Prostate gland (tissue), 2 donors: ENCODE data around the gene COL4A2. TPM values are rescaled to one million over a fixed set of nuclear protein-coding genes. Genes with fewer than 3 reads are reported as not detected.

ENCODE experiments used
- DNase-seq: peaks from one replicate; pipeline ENCODE4 v3.0.0-alpha.2; 2019; ENCODE audit warnings: low spot score
- H3K27ac ChIP-seq, 2 donors: fragments of 200-600 bp; sonication (generic); 2 replicates each; pipeline ENCODE4 v1.5.1; 2017 to 2019
- H3K27me3 ChIP-seq: fragments of 200-600 bp; sonication (generic); replicated peaks from 2 replicates; pipeline ENCODE4 v1.5.1; 2019; ENCODE audit not compliant: insufficient read depth
- H3K36me3 ChIP-seq, 2 donors: fragments of 200-600 bp; sonication (generic); 1 replicate in 1 of 2; 2 replicates in 1 of 2; pipeline versions ENCODE4 v1.5.1 to v1.8.1; 2017 to 2019
- H3K4me1 ChIP-seq: fragments of 200-600 bp; sonication (generic); replicated peaks from 2 replicates; pipeline ENCODE4 v1.5.1; 2019
- H3K4me3 ChIP-seq, 2 donors: fragments of 200-600 bp; sonication (generic); 2 replicates each; pipeline ENCODE4 v1.5.1; 2017 to 2019
- H3K9me3 ChIP-seq: fragments of 200-600 bp; sonication (generic); 2 replicates; pipeline ENCODE4 v1.5.1; 2017
- POLR2A ChIP-seq: fragments of 450-650 bp; IDR thresholded peaks from one replicate; pipeline ENCODE4 v1.6.1; 2016; ENCODE audit warnings: antibody characterized with exemption, mild to moderate bottlenecking
- POLR2AphosphoS5 ChIP-seq: sonication (generic); formaldehyde crosslinking; IDR thresholded peaks from one replicate; pipeline ENCODE4 v1.6.1; 2017; ENCODE audit warnings: antibody characterized with exemption
- WGBS: methylation state at CpG from one replicate; pipeline ENCODE4 v1.1.5; 2018; 5-methylcytosine and 5-hydroxymethylcytosine counted together
- intact Hi-C: fragments of 100-400 bp; cut with DNase I; formaldehyde crosslinking; loops from one replicate; pipeline ENCODE4 v1.14.2; 2022
- total RNA-seq, 2 donors: library from RNA; depleted of rRNA; stranded (reverse); fragments of >200 nt; gene quantifications; one replicate each; pipeline ENCODE4 v1.1.0, GENCODE V29; 2016
- TF ChIP-seq, protein P1 (sequence below), 4 experiments: fragments of 200-600 bp in 2 of 4; fragments of 450-650 bp in 2 of 4; sonication (generic) in 2 of 4; IDR thresholded peaks; 1 replicate in 3 of 4; 2 replicates in 1 of 4; pipeline ENCODE4 v1.5.1; 2016 to 2019; ENCODE audit warnings: antibody characterized with exemption in 4 of 4, mild to moderate bottlenecking in 2 of 4, moderate library complexity in 2 of 4

COL4A2 gene
- total RNA-seq, 2 donors from 2014 or later, result 82.8 to 193 TPM

DNA sequence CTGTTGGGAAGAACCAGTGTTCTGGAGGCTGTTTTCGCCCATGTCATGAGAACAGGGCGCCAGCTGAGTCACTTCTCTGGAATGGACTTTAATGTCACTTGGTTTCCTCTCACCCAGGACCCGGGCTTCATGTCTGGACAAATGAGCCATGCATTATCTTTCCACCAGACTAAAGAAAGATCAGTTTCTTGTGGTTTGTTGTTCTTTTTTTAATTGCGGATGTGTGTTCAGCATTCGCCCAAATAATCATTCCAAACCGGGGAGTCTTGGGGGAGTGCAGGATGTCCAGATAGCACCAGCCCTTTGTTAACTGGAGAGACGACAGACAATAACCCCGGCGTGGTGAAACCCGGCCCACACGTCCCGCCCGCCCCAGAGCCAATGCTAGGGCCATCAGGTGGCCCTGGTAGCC lies 102.5 kb downstream of the COL4A2 start:
- 53% methylated on average over 13 of the region's 13 CpGs for WGBS
- no peak for DNase-seq
- H3K9me3 ChIP-seq, result no peaks in the 10 kb centered on the region

DNA sequence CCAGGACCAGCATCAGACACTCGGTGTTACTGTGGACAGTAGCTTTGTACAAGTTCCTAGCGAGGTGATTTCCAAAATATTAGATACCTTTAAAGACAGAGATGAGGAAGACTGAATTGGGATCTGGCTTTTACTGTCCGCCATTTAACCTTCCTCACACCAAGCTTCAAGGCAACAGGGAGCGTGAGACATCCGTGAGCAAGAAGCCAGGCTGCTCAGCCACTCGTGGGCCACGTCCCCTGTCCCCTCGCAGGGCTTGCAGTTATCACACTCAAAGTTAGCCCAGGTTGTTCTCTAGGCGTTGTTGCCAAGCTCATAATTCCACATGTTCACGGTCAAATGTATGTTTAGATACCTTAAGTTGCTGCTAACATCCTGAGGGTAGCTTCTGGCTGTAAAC lies 102.9 kb downstream of the COL4A2 start:
- TF ChIP-seq POLR2AphosphoS5 (no peak), POLR2A (no peak)
- TF ChIP-seq, protein P1, sequence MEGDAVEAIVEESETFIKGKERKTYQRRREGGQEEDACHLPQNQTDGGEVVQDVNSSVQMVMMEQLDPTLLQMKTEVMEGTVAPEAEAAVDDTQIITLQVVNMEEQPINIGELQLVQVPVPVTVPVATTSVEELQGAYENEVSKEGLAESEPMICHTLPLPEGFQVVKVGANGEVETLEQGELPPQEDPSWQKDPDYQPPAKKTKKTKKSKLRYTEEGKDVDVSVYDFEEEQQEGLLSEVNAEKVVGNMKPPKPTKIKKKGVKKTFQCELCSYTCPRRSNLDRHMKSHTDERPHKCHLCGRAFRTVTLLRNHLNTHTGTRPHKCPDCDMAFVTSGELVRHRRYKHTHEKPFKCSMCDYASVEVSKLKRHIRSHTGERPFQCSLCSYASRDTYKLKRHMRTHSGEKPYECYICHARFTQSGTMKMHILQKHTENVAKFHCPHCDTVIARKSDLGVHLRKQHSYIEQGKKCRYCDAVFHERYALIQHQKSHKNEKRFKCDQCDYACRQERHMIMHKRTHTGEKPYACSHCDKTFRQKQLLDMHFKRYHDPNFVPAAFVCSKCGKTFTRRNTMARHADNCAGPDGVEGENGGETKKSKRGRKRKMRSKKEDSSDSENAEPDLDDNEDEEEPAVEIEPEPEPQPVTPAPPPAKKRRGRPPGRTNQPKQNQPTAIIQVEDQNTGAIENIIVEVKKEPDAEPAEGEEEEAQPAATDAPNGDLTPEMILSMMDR (IDR thresholded peaks at IDR 0.05), result no peak
- 81% methylated on average over 10 of the region's 10 CpGs for WGBS
- Histone ChIP-seq H3K4me1 (no peaks in the 10 kb centered on the region), H3K36me3 (no peaks in the 10 kb centered on the region), H3K4me3 (no peak overlapping the region), H3K27ac (peak overlapping the region; percentile 75 to 80), H3K27me3 (no peaks in the 10 kb centered on the region), H3K9me3 (no peaks in the 10 kb centered on the region)
- intact Hi-C loops, result loop anchor here (5.0 kb wide), 4 partner anchors 68 to 178 kb away; partner anchors contain the start of genes COL4A1 and COL4A2
- DNase-seq, result no peak

More for the DNA sequence above, 102.5 kb downstream of the COL4A2 start:
- H3K27me3 ChIP-seq, result no peaks in the 10 kb centered on the region
- no peaks in the 10 kb centered on the region for H3K36me3 ChIP-seq
- H3K4me1 ChIP-seq, result no peaks in the 10 kb centered on the region
- no peak overlapping the region for H3K4me3 ChIP-seq
- intact Hi-C loops, result no loop called here
- H3K27ac ChIP-seq, result peak overlapping the region; percentile 75 to 80
- TF ChIP-seq POLR2A (no peak), POLR2AphosphoS5 (peak; percentile 20)
- TF ChIP-seq, protein P1 (IDR thresholded peaks at IDR 0.05), result no peak

DNA sequence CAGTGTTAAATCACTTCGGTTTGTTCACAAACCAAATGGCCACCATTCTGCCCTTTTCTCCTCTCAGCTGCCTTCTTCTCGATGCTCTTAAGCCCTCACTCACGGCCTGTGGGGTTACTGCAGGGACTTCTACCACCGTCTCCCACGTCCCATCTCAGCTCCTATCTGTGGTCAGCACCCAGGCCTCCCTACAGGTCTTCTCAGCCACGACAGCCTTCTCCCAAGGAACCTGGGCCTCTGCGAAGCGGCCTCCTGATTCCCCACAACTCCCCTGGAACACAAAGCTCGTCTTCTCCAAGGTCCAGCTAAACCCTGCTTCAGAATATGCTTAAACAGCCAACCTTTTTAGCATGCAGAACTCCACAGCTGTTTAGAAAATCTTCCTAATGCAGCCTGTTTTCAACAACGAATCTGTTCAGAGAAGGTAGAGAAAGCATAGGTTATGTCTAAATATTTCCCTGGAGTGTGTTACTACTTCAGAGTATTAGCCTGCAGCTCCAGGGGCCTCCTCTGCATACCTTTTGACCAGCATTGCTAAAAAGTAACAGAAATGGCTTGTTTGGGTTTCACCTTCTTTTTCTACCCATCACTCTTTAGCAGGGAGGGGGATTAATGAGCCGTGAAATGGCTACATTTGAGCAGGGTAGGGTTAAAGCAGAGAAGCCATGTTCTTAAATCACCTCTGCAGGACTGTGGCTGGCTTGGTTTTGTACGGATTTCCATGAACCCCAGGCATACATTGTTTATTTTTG lies 104.0 kb downstream of the COL4A2 start:
- no peak for DNase-seq
- no peaks in the 10 kb centered on the region for H3K4me1 ChIP-seq
- peak overlapping the region; percentile 75 to 80 for H3K27ac ChIP-seq
- TF ChIP-seq, protein P1 (IDR thresholded peaks at IDR 0.05), result no peak
- TF ChIP-seq POLR2A (no peak), POLR2AphosphoS5 (no peak)
- no peaks in the 10 kb centered on the region for H3K9me3 ChIP-seq
- H3K36me3 ChIP-seq, result no peaks in the 10 kb centered on the region
- 68% methylated on average over 12 of the region's 12 CpGs for WGBS
- H3K4me3 ChIP-seq, result no peak overlapping the region
- no peaks in the 10 kb centered on the region for H3K27me3 ChIP-seq
- intact Hi-C loops, result loop anchor here (5.0 kb wide), 4 partner anchors 69 to 179 kb away; partner anchors contain the start of genes COL4A1 and COL4A2

DNA sequence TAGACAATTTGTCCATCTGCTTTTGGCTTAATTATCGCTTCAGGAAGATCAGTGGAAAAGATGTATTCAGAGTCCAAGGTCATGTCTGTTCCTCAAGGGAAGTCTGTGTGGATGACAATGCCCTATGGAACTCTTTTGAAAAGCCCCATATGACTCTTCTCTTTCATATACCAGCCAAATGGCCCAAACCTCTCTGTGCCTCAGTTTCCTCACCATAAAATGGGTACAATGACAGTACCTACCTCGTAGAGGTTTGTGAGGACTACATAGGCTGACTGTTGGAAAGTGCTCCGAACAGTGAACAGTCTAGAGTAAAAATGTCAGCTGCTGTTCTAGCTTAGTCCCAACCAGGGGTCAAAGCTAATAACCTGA lies 104.6 kb downstream of the COL4A2 start:
- Histone ChIP-seq H3K27me3 (no peaks in the 10 kb centered on the region), H3K4me3 (no peak overlapping the region), H3K36me3 (no peaks in the 10 kb centered on the region), H3K9me3 (no peaks in the 10 kb centered on the region), H3K4me1 (no peaks in the 10 kb centered on the region), H3K27ac (peak overlapping the region; percentile 75 to 80)
- DNase-seq, result no peak
- intact Hi-C loops, result loop anchor here (5.0 kb wide), 4 partner anchors 69 to 179 kb away; partner anchors contain the start of genes COL4A1 and COL4A2
- TF ChIP-seq POLR2A (no peak), POLR2AphosphoS5 (no peak)
- TF ChIP-seq, protein P1 (IDR thresholded peaks at IDR 0.05), result no peak
- WGBS, result 70% methylated on average over 3 of the region's 3 CpGs
